ENCODE data around the gene FAAH.

FAAH gene

DNA sequence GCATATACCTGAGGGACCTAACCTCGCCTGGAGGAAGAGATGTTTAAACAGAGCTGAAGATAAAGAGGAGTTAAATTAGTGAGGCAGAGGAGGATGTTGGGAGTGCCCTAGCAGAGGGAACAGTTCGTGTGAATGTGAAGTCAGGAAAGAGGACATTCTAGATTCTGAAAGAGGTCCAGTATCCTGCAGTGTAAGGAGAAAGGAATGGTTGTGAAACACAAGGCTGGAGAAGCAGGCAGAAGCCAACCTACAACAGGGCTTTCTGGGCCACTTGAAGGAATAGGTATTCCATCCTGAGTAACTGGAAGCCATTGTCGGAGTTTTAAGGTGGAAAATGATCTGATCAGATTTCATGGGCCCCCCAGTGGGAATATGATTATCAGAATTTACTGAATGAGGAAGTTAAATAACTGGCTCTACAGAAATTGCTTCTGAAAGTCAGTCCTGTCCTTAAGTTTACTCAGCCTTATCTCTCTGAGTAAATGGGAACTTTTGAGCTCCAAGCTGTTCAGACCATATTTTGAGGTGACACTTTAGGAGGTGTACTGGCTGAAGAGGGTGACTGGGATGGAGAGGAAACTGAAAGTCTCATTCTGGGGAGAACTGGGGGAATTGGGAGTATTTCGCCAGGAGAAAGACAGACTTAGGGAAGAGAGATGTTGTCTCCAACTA, 24.4 kb upstream of the FAAH start:
- no peaks in the 10 kb centered on the region for H3K4me1 ChIP-seq (ENCODE audit: control insufficient read depth, low read depth, low read length)
- H3K27me3 ChIP-seq (ENCODE audit: control insufficient read depth, insufficient read depth, low read length): no peaks in the 10 kb centered on the region
- H3K4me3 ChIP-seq (ENCODE audit: low read length): no peak overlapping the region
- H3K27ac ChIP-seq (ENCODE audit: low read length): no peak overlapping the region
- H3K9ac ChIP-seq (ENCODE audit: low read length): no peak overlapping the region
- peaks cover 8% of the 10 kb centered on the region for H3K36me3 ChIP-seq (ENCODE audit: control insufficient read depth, low read depth, low read length)
- H3K9me3 ChIP-seq (ENCODE audit: control insufficient read depth, low read depth, low read length): no peaks in the 10 kb centered on the region

GRCh38 chr1:46370214-46370633, 23.9 kb upstream of the FAAH start:
- H3K36me3 ChIP-seq (ENCODE audit: control insufficient read depth, low read depth, low read length): peaks cover 8% of the 10 kb centered on the region
- no peak overlapping the region for H3K4me3 ChIP-seq (ENCODE audit: low read length)
- no peak overlapping the region for H3K27ac ChIP-seq (ENCODE audit: low read length)
- H3K4me1 ChIP-seq (ENCODE audit: control insufficient read depth, low read depth, low read length): no peaks in the 10 kb centered on the region
- H3K9ac ChIP-seq (ENCODE audit: low read length): no peak overlapping the region
- no peaks in the 10 kb centered on the region for H3K27me3 ChIP-seq (ENCODE audit: control insufficient read depth, insufficient read depth, low read length)
- H3K9me3 ChIP-seq (ENCODE audit: control insufficient read depth, low read depth, low read length): no peaks in the 10 kb centered on the region

- no peak overlapping the region for H3K4me3 ChIP-seq (ENCODE audit: low read length)
- H3K36me3 ChIP-seq (ENCODE audit: control insufficient read depth, low read depth, low read length): peaks cover 5% of the 10 kb centered on the region
- H3K27me3 ChIP-seq (ENCODE audit: control insufficient read depth, insufficient read depth, low read length): no peaks in the 10 kb centered on the region
- H3K27ac ChIP-seq (ENCODE audit: low read length): no peak overlapping the region
- no peaks in the 10 kb centered on the region for H3K9me3 ChIP-seq (ENCODE audit: control insufficient read depth, low read depth, low read length)
- no peaks in the 10 kb centered on the region for H3K4me1 ChIP-seq (ENCODE audit: control insufficient read depth, low read depth, low read length)
- H3K9ac ChIP-seq (ENCODE audit: low read length): no peak overlapping the region
Measured at GRCh38 chr1:46372431-46372830, 21.7 kb upstream of the FAAH start.

DNA sequence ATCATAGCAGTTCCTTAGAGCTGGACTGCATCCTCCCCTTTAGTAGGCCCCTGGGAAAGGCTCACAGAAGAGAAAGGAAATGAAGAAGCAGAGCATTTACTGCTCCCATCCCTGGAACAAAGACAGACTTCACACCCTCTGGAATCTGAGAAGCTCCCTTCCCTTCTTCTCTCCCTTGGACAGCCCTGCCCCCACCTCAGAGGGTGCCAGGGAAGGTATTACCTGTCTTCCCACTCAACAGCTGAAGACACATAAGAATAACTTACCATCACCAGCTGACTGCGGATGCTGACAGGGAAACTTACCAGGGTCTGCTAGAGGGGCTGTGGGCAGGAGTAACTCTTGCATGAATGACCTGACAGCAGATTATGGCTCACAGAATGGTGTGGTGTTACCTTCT, 14.1 kb upstream of the FAAH start:
- Histone ChIP-seq H3K36me3 (ENCODE audit: control insufficient read depth, low read depth, low read length) (no peaks in the 10 kb centered on the region), H3K9me3 (ENCODE audit: control insufficient read depth, low read depth, low read length) (no peaks in the 10 kb centered on the region), H3K27ac (ENCODE audit: low read length) (no peak overlapping the region), H3K27me3 (ENCODE audit: control insufficient read depth, insufficient read depth, low read length) (no peaks in the 10 kb centered on the region), H3K9ac (ENCODE audit: low read length) (no peak overlapping the region), H3K4me1 (ENCODE audit: control insufficient read depth, low read depth, low read length) (no peaks in the 10 kb centered on the region), H3K4me3 (ENCODE audit: low read length) (no peak overlapping the region)

DNA sequence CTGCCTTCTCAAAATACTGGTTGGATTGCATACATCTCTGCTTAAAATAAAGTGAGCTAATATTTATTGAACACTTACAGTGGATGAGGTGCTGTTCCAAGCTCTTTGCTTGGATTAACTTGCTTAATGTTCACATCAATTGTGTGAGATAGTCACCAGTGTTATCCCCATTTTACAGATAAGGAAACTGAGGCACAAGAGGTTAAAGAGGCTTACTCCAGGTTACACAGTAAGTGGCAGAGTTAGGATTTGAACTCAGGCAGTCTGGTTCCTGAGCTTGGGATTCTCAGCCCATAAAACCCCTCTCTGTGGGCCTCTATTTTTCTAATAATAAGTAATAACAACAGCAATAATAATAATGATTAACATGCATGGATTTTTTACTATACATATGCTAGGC, 13.6 kb upstream of the FAAH start:
- Histone ChIP-seq H3K27me3 (ENCODE audit: control insufficient read depth, insufficient read depth, low read length) (no peaks in the 10 kb centered on the region), H3K4me1 (ENCODE audit: control insufficient read depth, low read depth, low read length) (no peaks in the 10 kb centered on the region), H3K27ac (ENCODE audit: low read length) (no peak overlapping the region), H3K9me3 (ENCODE audit: control insufficient read depth, low read depth, low read length) (no peaks in the 10 kb centered on the region), H3K4me3 (ENCODE audit: low read length) (no peak overlapping the region), H3K36me3 (ENCODE audit: control insufficient read depth, low read depth, low read length) (no peaks in the 10 kb centered on the region), H3K9ac (ENCODE audit: low read length) (no peak overlapping the region)

- Histone ChIP-seq H3K27ac (ENCODE audit: low read length) (no peak overlapping the region), H3K4me3 (ENCODE audit: low read length) (peak overlapping the region; percentile 73)
Measured at GRCh38 chr1:46393510-46393909, 607 bp upstream of the FAAH start.

DNA sequence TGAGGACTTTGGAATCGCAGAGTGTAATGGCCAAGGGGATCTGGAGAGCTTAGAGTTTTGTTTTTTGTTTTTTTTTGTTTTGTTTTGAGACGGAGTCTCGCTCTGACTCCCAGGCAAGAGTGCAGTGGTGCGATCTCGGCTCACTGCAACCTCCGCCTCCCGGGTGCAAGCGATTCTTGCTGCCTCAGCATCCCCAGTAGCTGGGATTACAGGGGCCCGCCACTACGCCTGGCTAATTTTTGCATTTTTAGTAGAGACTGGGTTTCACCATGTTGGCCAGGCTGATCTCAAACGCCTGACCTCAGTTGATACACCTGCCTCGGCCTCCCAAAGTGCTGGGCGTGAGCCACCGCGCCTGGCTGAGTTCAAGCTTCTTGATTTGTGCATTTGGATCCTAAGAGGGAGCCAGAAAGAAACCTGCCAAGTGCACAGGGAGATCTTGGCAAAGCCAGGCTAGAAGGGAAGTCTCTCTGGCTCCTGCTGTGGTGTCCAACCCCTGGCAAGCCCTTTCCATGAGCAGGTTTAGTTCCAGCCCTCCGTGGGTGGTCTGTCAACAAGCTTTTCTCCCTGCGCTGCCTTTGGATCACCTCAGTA, 852 bp downstream of the FAAH start:
- H3K9ac ChIP-seq (ENCODE audit: low read length): no peak overlapping the region
- no peaks in the 10 kb centered on the region for H3K4me1 ChIP-seq (ENCODE audit: control insufficient read depth, low read depth, low read length)
- H3K27me3 ChIP-seq (ENCODE audit: control insufficient read depth, insufficient read depth, low read length): peaks cover 28% of the 10 kb centered on the region
- no peaks in the 10 kb centered on the region for H3K36me3 ChIP-seq (ENCODE audit: control insufficient read depth, low read depth, low read length)
- no peak overlapping the region for H3K27ac ChIP-seq (ENCODE audit: low read length)
- H3K4me3 ChIP-seq (ENCODE audit: low read length): peak overlapping the region; percentile 73
- H3K9me3 ChIP-seq (ENCODE audit: control insufficient read depth, low read depth, low read length): peaks cover 10% of the 10 kb centered on the region

More at GRCh38 chr1:46393510-46393909, 607 bp upstream of the FAAH start:
- no peaks in the 10 kb centered on the region for H3K4me1 ChIP-seq (ENCODE audit: control insufficient read depth, low read depth, low read length)
- no peak overlapping the region for H3K9ac ChIP-seq (ENCODE audit: low read length)
- peaks cover 10% of the 10 kb centered on the region for H3K9me3 ChIP-seq (ENCODE audit: control insufficient read depth, low read depth, low read length)
- peaks cover 28% of the 10 kb centered on the region for H3K27me3 ChIP-seq (ENCODE audit: control insufficient read depth, insufficient read depth, low read length)
- H3K36me3 ChIP-seq (ENCODE audit: control insufficient read depth, low read depth, low read length): no peaks in the 10 kb centered on the region

GRCh38 chr1:46396441-46397398, 2.6 kb downstream of the FAAH start:
- Histone ChIP-seq H3K4me1 (ENCODE audit: control insufficient read depth, low read depth, low read length) (no peaks in the 10 kb centered on the region), H3K36me3 (ENCODE audit: control insufficient read depth, low read depth, low read length) (no peaks in the 10 kb centered on the region), H3K27ac (ENCODE audit: low read length) (no peak overlapping the region), H3K27me3 (ENCODE audit: control insufficient read depth, insufficient read depth, low read length) (peaks cover 28% of the 10 kb centered on the region), H3K9me3 (ENCODE audit: control insufficient read depth, low read depth, low read length) (peaks cover 10% of the 10 kb centered on the region), H3K9ac (ENCODE audit: low read length) (no peak overlapping the region), H3K4me3 (ENCODE audit: low read length) (no peak overlapping the region)

DNA sequence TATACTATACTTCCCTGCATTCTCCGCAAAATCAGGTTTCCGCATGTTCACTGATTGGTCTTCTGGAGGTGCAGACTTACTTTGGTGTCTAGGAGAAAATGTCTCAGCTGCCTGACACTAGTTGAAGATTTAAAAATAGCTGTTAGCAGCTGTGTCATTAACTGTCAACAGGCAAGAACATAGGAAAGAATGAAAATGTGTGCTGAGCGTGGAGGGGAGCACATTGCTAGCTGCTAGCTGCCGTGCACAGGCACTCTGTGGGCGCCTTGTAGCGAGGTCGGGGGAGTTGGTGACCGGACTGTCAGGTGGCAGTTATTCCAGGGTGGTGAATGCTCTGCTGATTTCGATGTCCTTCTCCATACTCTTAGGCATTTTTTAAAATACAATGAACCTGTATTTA, 5.2 kb downstream of the FAAH start:
- Histone ChIP-seq H3K9ac (ENCODE audit: low read length) (no peak overlapping the region), H3K4me1 (ENCODE audit: control insufficient read depth, low read depth, low read length) (no peaks in the 10 kb centered on the region), H3K36me3 (ENCODE audit: control insufficient read depth, low read depth, low read length) (no peaks in the 10 kb centered on the region), H3K9me3 (ENCODE audit: control insufficient read depth, low read depth, low read length) (no peaks in the 10 kb centered on the region), H3K27me3 (ENCODE audit: control insufficient read depth, insufficient read depth, low read length) (peaks cover 22% of the 10 kb centered on the region), H3K4me3 (ENCODE audit: low read length) (no peak overlapping the region), H3K27ac (ENCODE audit: low read length) (no peak overlapping the region)

GRCh38 chr1:46400421-46400820, 6.3 kb downstream of the FAAH start:
- Histone ChIP-seq H3K4me3 (ENCODE audit: low read length) (no peak overlapping the region), H3K9me3 (ENCODE audit: control insufficient read depth, low read depth, low read length) (no peaks in the 10 kb centered on the region), H3K27ac (ENCODE audit: low read length) (no peak overlapping the region), H3K4me1 (ENCODE audit: control insufficient read depth, low read depth, low read length) (no peaks in the 10 kb centered on the region), H3K27me3 (ENCODE audit: control insufficient read depth, insufficient read depth, low read length) (peaks cover 12% of the 10 kb centered on the region), H3K36me3 (ENCODE audit: control insufficient read depth, low read depth, low read length) (no peaks in the 10 kb centered on the region), H3K9ac (ENCODE audit: low read length) (no peak overlapping the region)

GRCh38 chr1:46401154-46401913, 7.2 kb downstream of the FAAH start:
- H3K9ac ChIP-seq (ENCODE audit: low read length): no peak overlapping the region
- no peaks in the 10 kb centered on the region for H3K9me3 ChIP-seq (ENCODE audit: control insufficient read depth, low read depth, low read length)
- H3K4me1 ChIP-seq (ENCODE audit: control insufficient read depth, low read depth, low read length): no peaks in the 10 kb centered on the region
- peaks cover 3% of the 10 kb centered on the region for H3K27me3 ChIP-seq (ENCODE audit: control insufficient read depth, insufficient read depth, low read length)
- no peak overlapping the region for H3K4me3 ChIP-seq (ENCODE audit: low read length)
- H3K36me3 ChIP-seq (ENCODE audit: control insufficient read depth, low read depth, low read length): no peaks in the 10 kb centered on the region
- no peak overlapping the region for H3K27ac ChIP-seq (ENCODE audit: low read length)

Measured in iPS-18a (cell line).